Loucy (cell line): ENCODE measurements around the gene BCL11A.

Source experiments
- EZH2phosphoT487 ChIP-seq: fragments of 200-600 bp; IDR thresholded peaks from 2 replicates; pipeline ENCODE4 v1.6.1; 2018; ENCODE audit warnings: antibody characterized with exemption, mild to moderate bottlenecking, moderate library complexity, borderline replicate concordance
- TF ChIP-seq, protein P1 (sequence below): fragments of 200-600 bp; sonication (generic); conservative IDR thresholded peaks from 2 replicates; pipeline ENCODE4 v1.5.1; 2014; ENCODE audit warnings: mild to moderate bottlenecking, antibody characterized with exemption, low read length

DNA sequence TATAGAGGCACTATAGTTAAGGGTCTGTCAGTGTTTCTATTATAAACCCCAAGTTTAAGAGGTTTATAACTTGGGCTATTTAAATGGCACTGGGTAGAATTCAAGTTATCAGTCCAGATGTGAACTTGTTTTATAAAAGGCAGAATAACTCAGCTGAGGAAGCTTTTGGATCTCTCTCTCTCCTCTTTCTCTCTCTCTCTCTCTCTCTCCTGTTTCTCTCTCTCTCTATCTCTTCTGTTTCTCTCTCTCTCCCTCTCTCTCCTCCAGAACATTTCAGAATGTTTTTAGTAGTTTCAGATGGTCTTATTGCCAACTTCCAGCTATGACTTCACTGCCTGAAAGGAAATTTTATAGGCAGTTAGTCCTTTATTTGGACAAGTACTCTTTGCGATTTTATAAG, 6.4 kb upstream of the BCL11A start:
- TF ChIP-seq, protein P1, sequence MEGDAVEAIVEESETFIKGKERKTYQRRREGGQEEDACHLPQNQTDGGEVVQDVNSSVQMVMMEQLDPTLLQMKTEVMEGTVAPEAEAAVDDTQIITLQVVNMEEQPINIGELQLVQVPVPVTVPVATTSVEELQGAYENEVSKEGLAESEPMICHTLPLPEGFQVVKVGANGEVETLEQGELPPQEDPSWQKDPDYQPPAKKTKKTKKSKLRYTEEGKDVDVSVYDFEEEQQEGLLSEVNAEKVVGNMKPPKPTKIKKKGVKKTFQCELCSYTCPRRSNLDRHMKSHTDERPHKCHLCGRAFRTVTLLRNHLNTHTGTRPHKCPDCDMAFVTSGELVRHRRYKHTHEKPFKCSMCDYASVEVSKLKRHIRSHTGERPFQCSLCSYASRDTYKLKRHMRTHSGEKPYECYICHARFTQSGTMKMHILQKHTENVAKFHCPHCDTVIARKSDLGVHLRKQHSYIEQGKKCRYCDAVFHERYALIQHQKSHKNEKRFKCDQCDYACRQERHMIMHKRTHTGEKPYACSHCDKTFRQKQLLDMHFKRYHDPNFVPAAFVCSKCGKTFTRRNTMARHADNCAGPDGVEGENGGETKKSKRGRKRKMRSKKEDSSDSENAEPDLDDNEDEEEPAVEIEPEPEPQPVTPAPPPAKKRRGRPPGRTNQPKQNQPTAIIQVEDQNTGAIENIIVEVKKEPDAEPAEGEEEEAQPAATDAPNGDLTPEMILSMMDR = no peak
- TF ChIP-seq EZH2phosphoT487 = no peak
